Measurements from ENCODE around the gene ETV4. TPM values are rescaled to one million over a fixed set of nuclear protein-coding genes. Genes with fewer than 3 reads are reported as not detected.

Gene ETV4
- polyA plus RNA-seq, 3 donors from 2014 or later = not detected

DNA sequence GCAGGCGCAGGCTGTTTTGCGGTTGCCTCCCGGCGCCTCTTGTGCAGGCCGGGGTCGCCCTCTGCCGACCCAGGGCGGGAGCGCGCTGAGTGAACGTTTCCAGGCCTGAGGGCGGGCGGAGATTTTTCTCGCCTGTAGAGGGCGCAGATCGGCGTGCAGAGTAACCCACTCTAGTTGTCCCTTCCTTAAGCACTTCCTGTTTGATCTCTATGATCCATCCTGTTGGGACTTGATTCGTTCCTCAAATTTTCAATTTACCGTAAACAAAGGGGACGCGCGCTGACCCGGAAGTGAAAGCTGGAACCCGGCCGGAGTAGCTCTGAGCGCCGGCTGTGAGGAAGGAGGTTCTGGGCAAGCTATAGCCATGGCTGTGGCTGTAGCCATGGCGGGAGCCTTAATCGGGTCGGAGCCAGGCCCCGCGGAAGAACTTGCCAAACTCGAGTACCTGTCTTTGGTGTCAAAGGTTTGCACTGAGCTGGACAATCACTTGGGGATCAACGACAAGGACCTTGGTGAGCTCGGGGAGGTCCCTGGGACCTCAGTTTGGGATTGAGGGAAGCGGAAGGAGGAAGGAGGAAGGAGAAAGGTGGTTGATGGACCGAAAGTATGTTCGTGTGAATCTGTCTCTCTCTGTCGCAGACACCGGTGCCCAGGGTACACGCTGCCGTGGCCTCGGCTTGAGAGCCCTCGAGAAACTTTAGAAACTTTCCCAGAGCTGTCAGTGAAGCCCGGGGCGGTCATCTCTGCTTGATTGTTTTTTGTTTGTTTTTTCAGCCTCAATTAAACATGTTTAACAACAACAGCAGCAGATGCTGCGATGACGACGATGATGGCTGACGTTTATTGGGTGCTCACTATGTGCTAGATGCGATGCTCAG is 62.2 kb downstream of the ETV4 start, which contains the start of gene DHX8:
Gene DHX8, plus strand, starts transcription at position 302 of the 878 bp plus-strand sequence. Its CDS starts 63 bp downstream, at position 365.
- no peaks in the 10 kb centered on the region for H3K36me3 Mint-ChIP-seq
- peak within 1 kb of the TSS; percentile 91 to 99 (median 98) for H3K27ac Mint-ChIP-seq
- peak within 1 kb of the TSS; percentile 99 to 100 (median 100) for H3K4me3 Mint-ChIP-seq
- peaks cover 0 to 2% (median 0%) of the 10 kb centered on the region in 6 donors for H3K9me3 Mint-ChIP-seq
- peak; percentile 98 to 99 (median 99) for DNase-seq
- peaks cover 35 to 47% of the 10 kb centered on the region in 2 donors for H3K4me1 Mint-ChIP-seq
- peaks cover 0 to 12% (median 6%) of the 10 kb centered on the region in 3 donors for H3K27me3 Mint-ChIP-seq (ENCODE audit: low read depth in 3 of 3)

DNA sequence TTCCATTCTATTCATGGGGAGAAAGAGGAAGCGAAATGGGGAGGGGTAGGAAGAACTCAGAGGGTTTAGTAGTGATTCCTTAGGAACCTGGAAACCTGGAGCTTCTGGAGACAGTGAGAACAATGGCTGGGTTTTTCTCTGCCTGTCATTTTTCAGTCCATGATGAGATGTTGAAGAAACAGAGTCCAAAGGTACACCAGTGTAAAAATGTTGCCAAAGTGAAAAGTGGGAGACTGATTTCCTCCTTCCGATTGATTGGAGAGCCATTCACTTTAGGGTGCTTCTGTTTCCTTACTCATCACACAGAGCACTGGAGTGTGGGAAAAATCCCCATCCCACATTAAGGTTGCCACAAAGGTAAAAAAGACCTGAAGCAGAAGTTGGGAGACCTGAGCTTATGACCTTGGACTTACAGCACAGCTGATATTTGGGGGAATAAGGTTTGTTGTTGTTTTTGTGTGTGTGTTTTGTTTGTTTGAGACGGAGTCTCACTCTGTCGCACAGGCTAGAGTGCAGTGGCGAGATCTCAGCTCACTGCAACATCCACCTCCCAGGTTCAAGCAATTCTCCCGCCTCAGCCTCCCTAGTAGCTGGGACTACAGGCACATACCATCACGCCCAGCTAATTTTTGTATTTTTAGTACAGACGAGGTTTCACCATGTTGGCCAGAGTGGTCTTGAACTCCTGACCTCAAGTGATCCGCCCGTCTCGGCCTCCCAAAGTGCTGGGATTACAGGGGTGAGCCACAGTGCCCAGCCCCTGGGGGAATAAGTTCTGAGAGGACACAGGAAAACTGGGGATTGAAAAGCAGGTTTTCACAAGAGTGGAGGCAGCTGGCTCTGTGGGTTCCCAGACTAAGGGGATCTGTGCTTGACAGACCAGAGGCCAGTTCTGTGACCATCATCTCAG is 63.8 kb downstream of the ETV4 start:
- Mint-ChIP-seq H3K27me3 (ENCODE audit: low read depth in 3 of 3) (peaks cover 0 to 12% (median 9%) of the 10 kb centered on the region in 3 donors), H3K4me3 (no peak overlapping the region), H3K27ac (no peak overlapping the region), H3K9me3 (peaks cover 0 to 2% (median 0%) of the 10 kb centered on the region in 6 donors), H3K4me1 (peaks cover 32 to 42% of the 10 kb centered on the region in 2 donors), H3K36me3 (no peaks in the 10 kb centered on the region)
- no peak for DNase-seq

DNA sequence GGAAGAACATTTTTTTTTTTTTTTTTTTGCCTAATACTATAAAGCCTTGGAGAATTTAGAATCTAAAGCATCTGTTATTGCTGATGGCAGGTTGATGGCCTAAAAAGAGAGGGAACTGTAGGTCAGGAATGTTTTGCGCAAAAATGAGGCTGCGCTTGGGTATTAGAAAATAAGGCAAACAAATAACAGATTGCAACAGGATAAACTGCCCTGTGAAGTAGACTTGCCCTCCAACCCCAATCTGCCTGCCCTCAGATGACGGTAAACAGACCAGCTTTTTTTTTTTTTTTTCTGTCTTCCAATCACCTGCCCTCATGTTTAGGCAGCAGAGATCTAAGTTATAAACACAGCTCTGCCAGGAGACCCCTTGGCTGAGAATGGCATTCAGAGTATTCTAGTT is 66.2 kb downstream of the ETV4 start:
- Mint-ChIP-seq H3K9me3 (peaks cover 0 to 2% (median 0%) of the 10 kb centered on the region in 6 donors), H3K27ac (no peak overlapping the region), H3K4me1 (peaks cover 17 to 20% of the 10 kb centered on the region in 2 donors), H3K36me3 (no peaks in the 10 kb centered on the region), H3K4me3 (no peak overlapping the region), H3K27me3 (ENCODE audit: low read depth in 3 of 3) (peaks cover 0 to 12% (median 12%) of the 10 kb centered on the region in 3 donors)
- DNase-seq = no peak

Other genes with a start within 250 kb of the ETV4 start
- gene ARL4D, start 147.3 kb downstream of the ETV4 start, polyA plus RNA-seq = 1 to 10 TPM; 4.5 to 10.0 (median 9.9) TPM
- gene DHX8, start 62.4 kb downstream of the ETV4 start, polyA plus RNA-seq = 10 to 100 TPM; 16.5 to 61.6 (median 38.1) TPM
- not detected for gene MEOX1, start 115.6 kb upstream of the ETV4 start, polyA plus RNA-seq
- under 1 TPM in 1 of 3 donors, not detected in 2; 0.10 TPM for gene SOST, start 212.5 kb upstream of the ETV4 start, polyA plus RNA-seq
- 10 to 100 TPM in 2 of 3 donors, 1 to 10 TPM in 1; 9.1 to 13.6 (median 12.3) TPM for gene DUSP3, start 232.6 kb upstream of the ETV4 start, polyA plus RNA-seq
- gene CFAP97D1, start 234.1 kb upstream of the ETV4 start, polyA plus RNA-seq = not detected